HepG2 (cell line): ENCODE results near the gene CTNNAL1. TPM values are rescaled to one million over a fixed set of nuclear protein-coding genes. Genes with fewer than 3 reads are reported as not detected.

Source experiments
- ATF2 ChIP-seq: sonication (generic); formaldehyde crosslinking; IDR thresholded peaks from 2 replicates; pipeline ENCODE4 v1.4.0; 2020; ENCODE audit warnings: missing genetic modification reagents
- ATF7-NPFF ChIP-seq: sonication (generic); formaldehyde crosslinking; IDR thresholded peaks from 2 replicates; pipeline ENCODE4 v1.8.1; 2023; ENCODE audit warnings: mild to moderate bottlenecking, low read depth, missing genetic modification reagents, moderate library complexity
- CTCF ChIP-seq: sonication (generic); formaldehyde crosslinking; IDR thresholded peaks from 2 replicates; pipeline ENCODE4 v1.5.0; 2020; ENCODE audit warnings: mild to moderate bottlenecking, missing genetic modification reagents, moderate library complexity
- EHMT2 ChIP-seq: fragments of 200-600 bp; sonication (generic); IDR thresholded peaks from 2 replicates; pipeline ENCODE4 v1.7.0; 2017; ENCODE audit warnings: antibody characterized with exemption, low read depth, low read length, borderline replicate concordance
- GATA4 ChIP-seq: sonication (generic); IDR thresholded peaks from 2 replicates; pipeline ENCODE4 v1.6.1; 2016; ENCODE audit warnings: antibody characterized with exemption, low read depth, borderline replicate concordance
- HOMEZ ChIP-seq: IDR thresholded peaks from 2 replicates; pipeline ENCODE4 v1.6.1; 2016; ENCODE audit warnings: low read depth
- JUN ChIP-seq: sonication (generic); formaldehyde crosslinking; IDR thresholded peaks from 2 replicates; pipeline ENCODE4 v1.4.0; 2020; ENCODE audit warnings: mild to moderate bottlenecking, missing genetic modification reagents
- ONECUT2 ChIP-seq: sonication (generic); formaldehyde crosslinking; IDR thresholded peaks from 2 replicates; pipeline ENCODE4 v1.4.0; 2020; ENCODE audit warnings: missing genetic modification reagents
- POLR2A ChIP-seq, 2 experiments: IDR thresholded peaks; 2 replicates each; pipeline ENCODE4 v1.6.1; 2011; ENCODE audit warnings: low read depth in 2 of 2, low read length in 2 of 2, mild to moderate bottlenecking in 1 of 2, moderate library complexity in 1 of 2; ENCODE audit not compliant: insufficient read depth in 1 of 2
- PRDM10 ChIP-seq: sonication (generic); formaldehyde crosslinking; IDR thresholded peaks from 2 replicates; pipeline ENCODE4 v1.4.0; 2020; ENCODE audit warnings: low read depth, missing genetic modification reagents
- RXRA ChIP-seq: sonication (generic); formaldehyde crosslinking; IDR thresholded peaks from 2 replicates; pipeline ENCODE4 v1.5.1; 2020; ENCODE audit warnings: missing genetic modification reagents
- SOX13 ChIP-seq, 3 experiments: fragments of 450-650 bp in 1 of 3; sonication (generic) in 1 of 3; formaldehyde crosslinking in 1 of 3; IDR thresholded peaks in 2 of 3; conservative IDR thresholded peaks in 1 of 3; 2 replicates each; pipeline versions ENCODE4 v1.5.0 to v1.6.1; 2016 to 2020; ENCODE audit warnings: antibody characterized with exemption in 1 of 3, mild to moderate bottlenecking in 1 of 3, missing compliant biosample characterization in 1 of 3, missing genetic modification reagents in 1 of 3, moderate library complexity in 1 of 3
- SYNCRIP ChIP-seq: fragments of 200-400 bp; formaldehyde crosslinking; IDR thresholded peaks from 2 replicates; pipeline ENCODE4 v1.6.1; 2018; ENCODE audit warnings: mild to moderate bottlenecking, low read depth, low read length; ENCODE audit not compliant: insufficient read depth
- TCF7 ChIP-seq: sonication (generic); IDR thresholded peaks from 2 replicates; pipeline ENCODE4 v1.6.1; 2016; ENCODE audit warnings: antibody characterized with exemption, low read depth
- TEAD2 ChIP-seq: sonication (generic); formaldehyde crosslinking; IDR thresholded peaks from 2 replicates; pipeline ENCODE4 v1.9.0; 2021; ENCODE audit warnings: missing genetic modification reagents
- THAP11 ChIP-seq: IDR thresholded peaks from 2 replicates; pipeline ENCODE4 v1.6.1; 2016; ENCODE audit warnings: missing biosample characterization, missing genetic modification reagents
- ZBTB42 ChIP-seq: sonication (generic); formaldehyde crosslinking; IDR thresholded peaks from 2 replicates; pipeline ENCODE4 v1.5.0; 2020; ENCODE audit warnings: mild to moderate bottlenecking, missing genetic modification reagents
- ZBTB8A ChIP-seq: sonication (generic); formaldehyde crosslinking; IDR thresholded peaks from 2 replicates; pipeline ENCODE4 v1.4.0; 2020; ENCODE audit warnings: mild to moderate bottlenecking, low read depth, missing genetic modification reagents, borderline replicate concordance
- ZFP1 ChIP-seq: IDR thresholded peaks from 2 replicates; pipeline ENCODE4 v1.6.1; 2016
- ZSCAN21 ChIP-seq: sonication (generic); formaldehyde crosslinking; IDR thresholded peaks from 2 replicates; pipeline ENCODE4 v1.8.0; 2022; ENCODE audit warnings: mild to moderate bottlenecking, missing genetic modification reagents, moderate library complexity, borderline replicate concordance
- ZSCAN9 ChIP-seq: IDR thresholded peaks from 2 replicates; pipeline ENCODE4 v1.6.1; 2016; ENCODE audit warnings: borderline replicate concordance
- polyA plus RNA-seq, 8 experiments: library from polyadenylated mRNA; depleted of rRNA in 3 of 8; stranded (reverse) in 7 of 8; unstranded in 1 of 8; fragments of >200 nt; fragmentation: Illumina TruSeq in 4 of 8; extraction: Trizol in 4 of 8; gene quantifications; 2 replicates each; pipeline versions ENCODE4 v1.2.1 to v1.2.3, GENCODE V29; 2011 to 2016; ENCODE audit warnings: low read depth in 4 of 8, missing spikeins in 1 of 8, mixed read lengths in 1 of 8; ENCODE audit not compliant: insufficient read depth in 1 of 8
- total RNA-seq, 5 experiments: library from RNA; depleted of rRNA; stranded (reverse); fragments of >200 nt; fragmentation: Illumina TruSeq; extraction: Trizol; gene quantifications; 2 replicates each; pipeline ENCODE4 v1.2.3, GENCODE V29; 2016; ENCODE audit warnings: low read depth in 1 of 5

The CTNNAL1 gene
- total and polyA plus RNA-seq, 2 of the 13 experiments (the other 11 are each of a cell fraction or from before 2014, with no cell fraction given) = 32.0 to 162 TPM

- TF ChIP-seq THAP11 (peak; percentile 68), ZBTB42 (CRISPR knock-in tag) (no peak), GATA4 (peak; percentile 98), JUN (CRISPR knock-in tag) (peak; percentile 63), ZBTB8A (CRISPR knock-in tag) (no peak), POLR2A (IDR thresholded peaks at IDR 0.05; ENCODE audit: insufficient read depth in 1 of 2, low read depth in 2 of 2, low read length in 2 of 2) (no peak), ZFP1 (CRISPR knock-in tag) (no peak), CTCF (no peak), TCF7 (peak; percentile 96), ZSCAN9 (CRISPR knock-in tag) (0 out of 2 replicates have a peak, but pooled peaks have one; percentile 20), ATF7-NPFF (CRISPR knock-in tag) (no peak), PRDM10 (CRISPR knock-in tag) (no peak; the same call in 1 of the 2 replicates), SYNCRIP (no peak), TEAD2 (CRISPR knock-in tag) (no peak), RXRA (CRISPR knock-in tag) (peak; percentile 85; the same call in 1 of the 2 replicates), EHMT2 (no peak), SOX13 (IDR thresholded peaks at IDR 0.05) (peak; percentile 80), SOX13 (CRISPR knock-in tag; conservative IDR thresholded peaks at IDR 0.05 in 1 of 2, IDR thresholded peaks at IDR 0.05 in 1 of 2) (peak in 1 of 2 experiments; percentile 93; a peak in 2 of 4 replicates), HOMEZ (CRISPR knock-in tag) (peak; percentile 78), ATF2 (peak; percentile 86), ONECUT2 (CRISPR knock-in tag) (peak; percentile 58; the same call in 1 of the 2 replicates), ZSCAN21 (CRISPR knock-in tag) (no peak)
Observed at GRCh38 chr9:108894225-108894997, 118.9 kb downstream of the CTNNAL1 start (continued).
